Adrenal gland (tissue), 12 donors: ENCODE results near the gene NUP37. TPM values are rescaled to one million over a fixed set of nuclear protein-coding genes. Genes with fewer than 3 reads are reported as not detected.
A peak's percentile ranks its signal among the peaks of the same experiment; 100 is the strongest.

ENCODE experiments used
- DNase-seq, 7 donors: peaks; one replicate each; pipeline ENCODE4 v3.0.0-alpha.2; 2019 to 2020
- H3K27ac ChIP-seq, 5 donors: fragments of 200-600 bp; sonication (generic) in 4 of 5; 1 replicate in 3 of 5; 2 replicates in 2 of 5; pipeline versions ENCODE4 v1.5.1 to v1.8.0; 2016 to 2020; ENCODE audit warnings: mild to moderate bottlenecking in 1 of 5
- H3K27me3 ChIP-seq: fragments of 200-600 bp; 2 replicates; pipeline ENCODE4 v1.8.0; 2021
- H3K36me3 ChIP-seq, 2 donors: fragments of 200-600 bp; replicated peaks in 1 of 2; 1 replicate in 1 of 2; 2 replicates in 1 of 2; pipeline versions ENCODE4 v1.5.1 to v1.8.0; 2018 to 2022
- H3K4me1 ChIP-seq, 2 donors: fragments of 200-600 bp; replicated peaks in 1 of 2; 1 replicate in 1 of 2; 2 replicates in 1 of 2; pipeline versions ENCODE4 v1.5.1 to v1.8.0; 2018 to 2021
- H3K4me3 ChIP-seq, 4 donors: fragments of 200-600 bp; sonication (generic) in 3 of 4; one replicate each; pipeline ENCODE4 v1.5.1; 2016 to 2018
- H3K9me3 ChIP-seq, 3 donors: fragments of 200-600 bp; sonication (generic) in 1 of 3; replicated peaks in 1 of 3; 1 replicate in 2 of 3; 2 replicates in 1 of 3; pipeline versions ENCODE4 v1.5.1 to v1.8.0; 2016 to 2021
- POLR2A ChIP-seq, 2 donors: fragments of 450-650 bp; IDR thresholded peaks; one replicate each; pipeline ENCODE4 v1.6.1; 2017; ENCODE audit warnings: antibody characterized with exemption in 2 of 2, mild to moderate bottlenecking in 2 of 2, moderate library complexity in 1 of 2
- WGBS, 4 donors: extraction: QIAGEN DNeasy Blood & Tissue Kit in 2 of 4; methylation state at CpG; one replicate each; pipeline versions ENCODE4 v1.1.5 to v1.1.7; 2013 to 2017; 5-methylcytosine and 5-hydroxymethylcytosine counted together
- intact Hi-C, 2 donors: fragments of 100-400 bp; cut with DNase I; formaldehyde crosslinking; loops; one replicate each; pipeline versions ENCODE4 v1.14.1 to v1.15.0; 2022 to 2023
- polyA plus RNA-seq, 3 donors: library from polyadenylated mRNA; stranded (reverse); fragments of 200-250 nt in 2 of 3; fragments of 350-450 nt in 1 of 3; fragmentation: Illumina TruSeq in 1 of 3; extraction: RNeasy Lipid Tissue Mini Kit (QIAGEN cat#74804) in 1 of 3; gene quantifications; one replicate each; pipeline ENCODE4 v1.2.3, GENCODE V29; 2013 to 2014
- total RNA-seq, 9 donors: library from RNA; depleted of rRNA in 4 of 9; stranded (reverse); fragments of >200 nt in 4 of 9; fragments of 120-200 nt in 1 of 9; fragmentation: NEBNext Ultra II Directional in 1 of 9; extraction: Animal tissue kit (Norgen Biotek cat#: 25700) in 1 of 9; gene quantifications; one replicate each; pipeline versions ENCODE4 v1.1.0 to v1.2.4, GENCODE V29; 2013 to 2023
- TF ChIP-seq, protein P1 (sequence below), 6 experiments: fragments of 450-650 bp in 4 of 6; fragments of 200-600 bp in 2 of 6; sonication (generic) in 1 of 6; IDR thresholded peaks; 1 replicate in 5 of 6; 2 replicates in 1 of 6; pipeline versions ENCODE4 v1.5.1 to v1.8.0; 2016 to 2021; ENCODE audit warnings: antibody characterized with exemption in 6 of 6, mild to moderate bottlenecking in 2 of 6, moderate library complexity in 1 of 6
- donor health status: healthy with polysubstance abuse.
- donor health status: Bipolar disorder and iron deficiency.
- donor health status: DM: yes; HTN: yes; CAD: no.
- donor health status: DM: no; HTN: no; CAD: no.
- donor health status: DM: no; HTN: no; CAD: no.
- donor health status: DM: yes; HTN: yes; CAD: no.

The NUP37 gene
- total and polyA plus RNA-seq, 12 donors, result 8.6 to 80.8 (median 28.1) TPM

DNA sequence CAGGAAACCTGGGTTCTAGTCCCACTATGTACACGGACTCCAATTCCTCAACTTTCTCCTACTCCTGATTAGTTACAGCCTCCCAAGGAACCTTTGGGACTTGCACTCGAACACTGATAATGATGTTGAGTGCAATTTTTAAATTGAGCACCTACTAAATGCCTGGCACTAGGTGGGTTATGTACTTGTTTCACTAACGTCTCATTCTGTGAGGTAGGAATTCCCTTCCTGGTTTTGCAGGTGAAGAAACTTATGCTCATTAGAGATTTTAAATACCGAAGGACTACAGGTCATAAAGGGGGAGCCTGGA, 605 bp upstream of the NUP37 start:
- intact Hi-C loops, result no loop called here
- Histone ChIP-seq H3K4me3 (peak overlapping the region in 2 of 4 donors; percentile 52 to 88), H3K4me1 (peaks cover 6 to 17% of the 10 kb centered on the region in 2 donors), H3K9me3 (no peaks in the 10 kb centered on the region), H3K27ac (no peak overlapping the region), H3K36me3 (peaks cover 0 to 21% of the 10 kb centered on the region in 2 donors), H3K27me3 (no peaks in the 10 kb centered on the region)
- TF ChIP-seq, protein P1, sequence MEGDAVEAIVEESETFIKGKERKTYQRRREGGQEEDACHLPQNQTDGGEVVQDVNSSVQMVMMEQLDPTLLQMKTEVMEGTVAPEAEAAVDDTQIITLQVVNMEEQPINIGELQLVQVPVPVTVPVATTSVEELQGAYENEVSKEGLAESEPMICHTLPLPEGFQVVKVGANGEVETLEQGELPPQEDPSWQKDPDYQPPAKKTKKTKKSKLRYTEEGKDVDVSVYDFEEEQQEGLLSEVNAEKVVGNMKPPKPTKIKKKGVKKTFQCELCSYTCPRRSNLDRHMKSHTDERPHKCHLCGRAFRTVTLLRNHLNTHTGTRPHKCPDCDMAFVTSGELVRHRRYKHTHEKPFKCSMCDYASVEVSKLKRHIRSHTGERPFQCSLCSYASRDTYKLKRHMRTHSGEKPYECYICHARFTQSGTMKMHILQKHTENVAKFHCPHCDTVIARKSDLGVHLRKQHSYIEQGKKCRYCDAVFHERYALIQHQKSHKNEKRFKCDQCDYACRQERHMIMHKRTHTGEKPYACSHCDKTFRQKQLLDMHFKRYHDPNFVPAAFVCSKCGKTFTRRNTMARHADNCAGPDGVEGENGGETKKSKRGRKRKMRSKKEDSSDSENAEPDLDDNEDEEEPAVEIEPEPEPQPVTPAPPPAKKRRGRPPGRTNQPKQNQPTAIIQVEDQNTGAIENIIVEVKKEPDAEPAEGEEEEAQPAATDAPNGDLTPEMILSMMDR (IDR thresholded peaks at IDR 0.05), result no peak
- no peak for TF ChIP-seq POLR2A (IDR thresholded peaks at IDR 0.05)
- WGBS, 4 donors, result 2 to 6% (median 4%) methylated on average over 4 of the region's 4 CpGs
- no peak for DNase-seq

DNA sequence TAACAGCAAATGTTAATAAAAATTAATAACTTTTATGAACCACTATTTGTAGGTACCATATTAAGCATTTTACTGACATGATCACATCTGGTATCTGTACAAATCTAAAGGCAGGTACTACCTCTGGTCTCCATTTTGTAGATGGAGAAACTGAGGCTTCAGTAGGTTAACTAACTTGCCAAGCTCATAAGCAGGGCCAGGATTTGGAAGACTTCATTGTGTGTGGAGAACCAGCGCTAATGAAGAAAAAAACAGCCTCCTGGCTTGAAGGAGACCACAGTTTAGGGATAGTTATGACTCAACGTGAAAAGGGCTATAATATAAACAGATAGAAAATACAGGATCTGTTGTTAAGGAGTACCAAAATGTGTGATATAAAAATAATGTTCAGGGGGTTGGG, 1.0 kb downstream of the NUP37 start:
- no peak for DNase-seq
- 69 to 77% (median 74%) methylated on average over 2 of the region's 2 CpGs for WGBS, 4 donors
- no peak for TF ChIP-seq POLR2A (IDR thresholded peaks at IDR 0.05)
- TF ChIP-seq, protein P1 (IDR thresholded peaks at IDR 0.05), result no peak
- Histone ChIP-seq H3K27me3 (no peaks in the 10 kb centered on the region), H3K4me1 (peaks cover 6 to 17% of the 10 kb centered on the region in 2 donors), H3K36me3 (peaks cover 0 to 21% of the 10 kb centered on the region in 2 donors), H3K9me3 (no peaks in the 10 kb centered on the region), H3K27ac (no peak overlapping the region), H3K4me3 (peak overlapping the region in 2 of 4 donors; percentile 52 to 88)
- intact Hi-C loops, result no loop called here

GRCh38 chr12:102116392-102116791, 3.5 kb downstream of the NUP37 start:
- H3K27ac ChIP-seq, result no peak overlapping the region
- no peaks in the 10 kb centered on the region for H3K9me3 ChIP-seq
- H3K36me3 ChIP-seq, result peaks cover 0 to 24% of the 10 kb centered on the region in 2 donors
- H3K4me1 ChIP-seq, result peaks cover 6 to 17% of the 10 kb centered on the region in 2 donors
- no peaks in the 10 kb centered on the region for H3K27me3 ChIP-seq
- TF ChIP-seq, protein P1 (IDR thresholded peaks at IDR 0.05), result no peak
- TF ChIP-seq POLR2A (IDR thresholded peaks at IDR 0.05), result no peak
- no peak for DNase-seq
- no peak overlapping the region for H3K4me3 ChIP-seq
- WGBS, 4 donors, result 83 to 94% (median 90%) methylated on average over 7 of the region's 7 CpGs
- intact Hi-C loops, result no loop called here

GRCh38 chr12:102114212-102114611, 5.7 kb downstream of the NUP37 start:
- H3K27ac ChIP-seq, result no peak overlapping the region
- peaks cover 0 to 42% of the 10 kb centered on the region in 2 donors for H3K36me3 ChIP-seq
- no peak overlapping the region for H3K4me3 ChIP-seq
- TF ChIP-seq, protein P1 (IDR thresholded peaks at IDR 0.05), result no peak
- TF ChIP-seq POLR2A (IDR thresholded peaks at IDR 0.05), result no peak
- H3K4me1 ChIP-seq, result peaks cover 0 to 7% of the 10 kb centered on the region in 2 donors
- 91 to 98% (median 95%) methylated on average over 2 of the region's 2 CpGs for WGBS, 4 donors
- no peaks in the 10 kb centered on the region for H3K9me3 ChIP-seq
- intact Hi-C loops, result no loop called here
- DNase-seq, result no peak
- no peaks in the 10 kb centered on the region for H3K27me3 ChIP-seq
